Neural cell (in vitro differentiated cells): Measurements from ENCODE around the gene ZMYM2. TPM values are rescaled to one million over a fixed set of nuclear protein-coding genes. Genes with fewer than 3 reads are reported as not detected.

Source experiments
- H2AFZ ChIP-seq: fragments of 200-600, 300-800 bp; sonication (generic), shearing (Covaris generic); 2 replicates; pipeline ENCODE4 v1.6.0; 2014; ENCODE audit warnings: low read depth, mild to moderate bottlenecking, antibody characterized with exemption, low read length, moderate library complexity
- H3F3A ChIP-seq: fragments of 200-600 bp; shearing (Covaris generic); 2 replicates; pipeline ENCODE4 v1.6.1; 2016; ENCODE audit warnings: mild to moderate bottlenecking, moderate library complexity, mixed read lengths, antibody characterized with exemption, low read length; ENCODE audit not compliant: insufficient read depth, poor library complexity, severe bottlenecking
- H3K27ac ChIP-seq: fragments of 200-600, 300-800 bp; sonication (generic), shearing (Covaris generic); 2 replicates; pipeline ENCODE4 v1.5.1; 2014; ENCODE audit warnings: mild to moderate bottlenecking, low read length, moderate library complexity
- H3K27me3 ChIP-seq: fragments of 300-800, 200-600 bp; sonication (generic), shearing (Covaris generic); 2 replicates; pipeline ENCODE4 v1.6.0; 2014; ENCODE audit warnings: mild to moderate bottlenecking, low read depth, low read length, moderate library complexity; ENCODE audit not compliant: insufficient read depth
- H3K36me3 ChIP-seq: fragments of 300-800, 200-600 bp; sonication (generic), shearing (Covaris generic); 2 replicates; pipeline ENCODE4 v1.5.1; 2014; ENCODE audit warnings: mild to moderate bottlenecking, antibody characterized with exemption, low read length, moderate library complexity; ENCODE audit not compliant: insufficient read depth
- H3K4me2 ChIP-seq: fragments of 300-800, 200-600 bp; sonication (generic), shearing (Covaris generic); 2 replicates; pipeline ENCODE4 v1.6.0; 2014; ENCODE audit warnings: mild to moderate bottlenecking, low read length
- H3K4me3 ChIP-seq: fragments of 300-800, 200-600 bp; sonication (generic), shearing (Covaris generic); 2 replicates; pipeline ENCODE4 v1.5.1; 2014; ENCODE audit warnings: mild to moderate bottlenecking, low read length, moderate library complexity
- H3K79me2 ChIP-seq: fragments of 200-600 bp; shearing (Covaris generic); replicated peaks from 2 replicates; pipeline ENCODE4 v1.6.0; 2014; ENCODE audit warnings: mild to moderate bottlenecking, low read length, moderate library complexity; ENCODE audit not compliant: insufficient read depth
- H3K9ac ChIP-seq: fragments of 300-800, 200-600 bp; sonication (generic), shearing (Covaris generic); 2 replicates; pipeline ENCODE4 v1.6.1; 2016; ENCODE audit warnings: mild to moderate bottlenecking, low read length, mixed read lengths
- H3K9me2 ChIP-seq: fragments of 200-600 bp; shearing (Covaris generic); 2 replicates; pipeline ENCODE4 v1.6.1; 2016; ENCODE audit warnings: mild to moderate bottlenecking, low read length, mixed read lengths; ENCODE audit not compliant: insufficient read depth
- H3K9me3 ChIP-seq: fragments of 200-600, 300-800 bp; sonication (generic), shearing (Covaris generic); 2 replicates; pipeline ENCODE4 v1.6.1; 2016; ENCODE audit warnings: mild to moderate bottlenecking, mixed run types, low read length, moderate library complexity, mixed read lengths
- H4K20me1 ChIP-seq: fragments of 200-600 bp; shearing (Covaris generic); 2 replicates; pipeline ENCODE4 v1.6.1; 2016; ENCODE audit warnings: mild to moderate bottlenecking, mixed run types; ENCODE audit not compliant: insufficient read depth
- EP300 ChIP-seq: fragments of 450-650 bp; conservative IDR thresholded peaks from 2 replicates; pipeline ENCODE4 v1.6.1; 2014; ENCODE audit warnings: antibody characterized with exemption, mild to moderate bottlenecking, moderate library complexity; ENCODE audit not compliant: poor library complexity, severe bottlenecking
- EZH2 ChIP-seq: fragments of 200-600, 300-800 bp; shearing (Covaris generic), sonication (generic); IDR thresholded peaks from 2 replicates; pipeline ENCODE4 v1.6.1; 2014; ENCODE audit warnings: antibody characterized with exemption, low read length, borderline replicate concordance, mild to moderate bottlenecking; ENCODE audit not compliant: insufficient read depth, poor library complexity, severe bottlenecking
- MXI1 ChIP-seq: fragments of 450-650 bp; conservative IDR thresholded peaks from 2 replicates; pipeline ENCODE4 v1.6.1; 2014; ENCODE audit warnings: antibody characterized with exemption, mild to moderate bottlenecking; ENCODE audit not compliant: poor library complexity, severe bottlenecking
- POLR2AphosphoS5 ChIP-seq: IDR thresholded peaks from 2 replicates; pipeline ENCODE4 v1.6.1; 2012
- RAD21 ChIP-seq: fragments of 450-650 bp; conservative IDR thresholded peaks from 2 replicates; pipeline ENCODE4 v1.6.1; 2014; ENCODE audit warnings: antibody characterized with exemption, mild to moderate bottlenecking, moderate library complexity
- SMC3 ChIP-seq: fragments of 450-650 bp; conservative IDR thresholded peaks from 2 replicates; pipeline ENCODE4 v1.6.1; 2014; ENCODE audit warnings: antibody characterized with exemption, mild to moderate bottlenecking, moderate library complexity; ENCODE audit not compliant: poor library complexity
- TAF1 ChIP-seq: IDR thresholded peaks from 2 replicates; pipeline ENCODE4 v1.6.1; 2012; ENCODE audit warnings: low read depth
- polyA plus RNA-seq: library from polyadenylated mRNA; depleted of rRNA; stranded (reverse); fragments of >200 nt; gene quantifications from 2 replicates; pipeline ENCODE4 v1.2.3, GENCODE V29; 2014
- TF ChIP-seq, protein P1 (sequence below): fragments of 450-650 bp; IDR thresholded peaks from 2 replicates; pipeline ENCODE4 v1.5.1; 2014; ENCODE audit warnings: antibody characterized with exemption, mild to moderate bottlenecking, moderate library complexity; ENCODE audit not compliant: poor library complexity, severe bottlenecking
- TF ChIP-seq, protein P2 (sequence below): IDR thresholded peaks from 2 replicates; pipeline ENCODE4 v1.6.1; 2012; ENCODE audit warnings: borderline replicate concordance

The ZMYM2 gene
- polyA plus RNA-seq, 1 donor from 2014 or later: 92.2 TPM

DNA sequence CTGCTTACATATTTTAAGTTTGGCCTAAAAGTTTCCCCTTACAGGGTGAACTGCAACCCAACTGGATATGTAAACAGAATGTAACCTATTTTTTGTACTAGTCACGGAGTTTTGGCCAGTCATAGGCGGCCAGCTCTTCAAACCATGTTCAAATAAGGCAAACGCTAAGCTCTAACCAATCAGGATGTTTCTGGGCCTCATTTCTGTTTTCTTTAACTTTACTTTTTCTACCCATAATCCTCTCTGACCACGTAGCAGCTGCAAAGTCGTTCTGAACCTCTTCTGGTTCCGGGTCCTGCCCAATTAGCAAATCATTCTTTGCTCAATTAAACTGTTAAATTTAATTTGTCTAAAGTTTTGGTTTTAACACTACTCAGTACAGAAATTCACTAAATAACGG lies 8.2 kb upstream of the ZMYM2 start:
- Histone ChIP-seq H3K27me3 (no peaks in the 10 kb centered on the region), H3K9ac (no peak overlapping the region), H3K27ac (no peak overlapping the region), H3K4me3 (no peak overlapping the region), H2AFZ (no peak overlapping the region), H3F3A (no peaks in the 10 kb centered on the region), H4K20me1 (no peaks in the 10 kb centered on the region), H3K9me2 (no peaks in the 10 kb centered on the region), H3K36me3 (no peaks in the 10 kb centered on the region), H3K79me2 (no peaks in the 10 kb centered on the region), H3K9me3 (no peaks in the 10 kb centered on the region), H3K4me2 (no peak overlapping the region)
- TF ChIP-seq, protein P1, sequence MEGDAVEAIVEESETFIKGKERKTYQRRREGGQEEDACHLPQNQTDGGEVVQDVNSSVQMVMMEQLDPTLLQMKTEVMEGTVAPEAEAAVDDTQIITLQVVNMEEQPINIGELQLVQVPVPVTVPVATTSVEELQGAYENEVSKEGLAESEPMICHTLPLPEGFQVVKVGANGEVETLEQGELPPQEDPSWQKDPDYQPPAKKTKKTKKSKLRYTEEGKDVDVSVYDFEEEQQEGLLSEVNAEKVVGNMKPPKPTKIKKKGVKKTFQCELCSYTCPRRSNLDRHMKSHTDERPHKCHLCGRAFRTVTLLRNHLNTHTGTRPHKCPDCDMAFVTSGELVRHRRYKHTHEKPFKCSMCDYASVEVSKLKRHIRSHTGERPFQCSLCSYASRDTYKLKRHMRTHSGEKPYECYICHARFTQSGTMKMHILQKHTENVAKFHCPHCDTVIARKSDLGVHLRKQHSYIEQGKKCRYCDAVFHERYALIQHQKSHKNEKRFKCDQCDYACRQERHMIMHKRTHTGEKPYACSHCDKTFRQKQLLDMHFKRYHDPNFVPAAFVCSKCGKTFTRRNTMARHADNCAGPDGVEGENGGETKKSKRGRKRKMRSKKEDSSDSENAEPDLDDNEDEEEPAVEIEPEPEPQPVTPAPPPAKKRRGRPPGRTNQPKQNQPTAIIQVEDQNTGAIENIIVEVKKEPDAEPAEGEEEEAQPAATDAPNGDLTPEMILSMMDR: no peak
- TF ChIP-seq RAD21: no peak

DNA sequence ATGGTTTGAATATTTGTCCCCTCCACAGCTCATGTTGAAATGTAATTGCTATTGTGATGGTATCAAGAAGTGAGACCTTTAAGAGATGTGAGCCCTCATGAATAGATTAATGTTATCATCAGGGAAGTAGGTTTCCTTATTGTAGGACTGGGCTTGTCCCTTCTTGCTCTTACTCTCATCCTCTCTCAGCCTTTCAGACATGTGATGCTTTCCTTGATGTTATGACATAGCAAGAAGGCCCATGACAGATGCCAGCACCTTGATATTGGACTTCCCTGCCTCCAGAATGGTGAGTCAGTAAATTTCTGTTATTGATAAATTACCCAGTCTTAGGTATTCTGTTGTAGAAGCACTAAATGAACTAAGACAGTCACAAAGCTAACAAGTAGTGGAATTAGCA lies 5.7 kb upstream of the ZMYM2 start:
- no peak for TF ChIP-seq TAF1
- no peak for TF ChIP-seq RAD21
- no peak for TF ChIP-seq MXI1
- TF ChIP-seq SMC3: no peak
- TF ChIP-seq EZH2: no peak
- TF ChIP-seq, protein P2, sequence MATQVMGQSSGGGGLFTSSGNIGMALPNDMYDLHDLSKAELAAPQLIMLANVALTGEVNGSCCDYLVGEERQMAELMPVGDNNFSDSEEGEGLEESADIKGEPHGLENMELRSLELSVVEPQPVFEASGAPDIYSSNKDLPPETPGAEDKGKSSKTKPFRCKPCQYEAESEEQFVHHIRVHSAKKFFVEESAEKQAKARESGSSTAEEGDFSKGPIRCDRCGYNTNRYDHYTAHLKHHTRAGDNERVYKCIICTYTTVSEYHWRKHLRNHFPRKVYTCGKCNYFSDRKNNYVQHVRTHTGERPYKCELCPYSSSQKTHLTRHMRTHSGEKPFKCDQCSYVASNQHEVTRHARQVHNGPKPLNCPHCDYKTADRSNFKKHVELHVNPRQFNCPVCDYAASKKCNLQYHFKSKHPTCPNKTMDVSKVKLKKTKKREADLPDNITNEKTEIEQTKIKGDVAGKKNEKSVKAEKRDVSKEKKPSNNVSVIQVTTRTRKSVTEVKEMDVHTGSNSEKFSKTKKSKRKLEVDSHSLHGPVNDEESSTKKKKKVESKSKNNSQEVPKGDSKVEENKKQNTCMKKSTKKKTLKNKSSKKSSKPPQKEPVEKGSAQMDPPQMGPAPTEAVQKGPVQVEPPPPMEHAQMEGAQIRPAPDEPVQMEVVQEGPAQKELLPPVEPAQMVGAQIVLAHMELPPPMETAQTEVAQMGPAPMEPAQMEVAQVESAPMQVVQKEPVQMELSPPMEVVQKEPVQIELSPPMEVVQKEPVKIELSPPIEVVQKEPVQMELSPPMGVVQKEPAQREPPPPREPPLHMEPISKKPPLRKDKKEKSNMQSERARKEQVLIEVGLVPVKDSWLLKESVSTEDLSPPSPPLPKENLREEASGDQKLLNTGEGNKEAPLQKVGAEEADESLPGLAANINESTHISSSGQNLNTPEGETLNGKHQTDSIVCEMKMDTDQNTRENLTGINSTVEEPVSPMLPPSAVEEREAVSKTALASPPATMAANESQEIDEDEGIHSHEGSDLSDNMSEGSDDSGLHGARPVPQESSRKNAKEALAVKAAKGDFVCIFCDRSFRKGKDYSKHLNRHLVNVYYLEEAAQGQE: no peak
- TF ChIP-seq POLR2AphosphoS5: no peak
- no peak for TF ChIP-seq EP300
- TF ChIP-seq, protein P1: no peak
- Histone ChIP-seq H3K79me2 (no peaks in the 10 kb centered on the region), H3F3A (no peaks in the 10 kb centered on the region), H3K9me2 (no peaks in the 10 kb centered on the region), H2AFZ (no peak overlapping the region), H3K4me3 (no peak overlapping the region), H3K4me2 (no peak overlapping the region), H4K20me1 (no peaks in the 10 kb centered on the region), H3K36me3 (no peaks in the 10 kb centered on the region), H3K27me3 (no peaks in the 10 kb centered on the region), H3K9ac (no peak overlapping the region), H3K9me3 (peaks cover 5% of the 10 kb centered on the region), H3K27ac (no peak overlapping the region)
